Neuron (in vitro differentiated cells): Measurements from ENCODE around the gene CNNM3.
"Not testable (repeated sequence)": the region's sequence is repeated elsewhere in the genome, so short reads cannot be mapped to it uniquely, and the experiment has no call there.

ENCODE experiments used
- H2AFZ ChIP-seq: one replicate; pipeline ENCODE4 v1.6.1; 2013; ENCODE audit warnings: low read depth, mild to moderate bottlenecking, inconsistent platforms, low read length, moderate library complexity
- H3K27me3 ChIP-seq: one replicate; pipeline ENCODE4 v1.6.1; 2013; ENCODE audit warnings: low read length; ENCODE audit not compliant: insufficient read depth
- H3K36me3 ChIP-seq: one replicate; pipeline ENCODE4 v1.6.1; 2013; ENCODE audit warnings: low read length; ENCODE audit not compliant: insufficient read depth
- H3K4me1 ChIP-seq: one replicate; pipeline ENCODE4 v1.6.1; 2013; ENCODE audit warnings: low read length; ENCODE audit not compliant: insufficient read depth
- H3K4me3 ChIP-seq: 2 replicates; pipeline ENCODE4 v1.5.1; 2013; ENCODE audit warnings: mild to moderate bottlenecking, low read length, moderate library complexity
- H3K9me3 ChIP-seq: one replicate; pipeline ENCODE4 v1.6.1; 2013; ENCODE audit warnings: low read length

CNNM3 gene

GRCh38 chr2:96788442-96789244 lies 27.4 kb upstream of the CNNM3 start:
- Histone ChIP-seq H3K4me1 (no peaks in the 10 kb centered on the region), H3K4me3 (no peak overlapping the region)

DNA sequence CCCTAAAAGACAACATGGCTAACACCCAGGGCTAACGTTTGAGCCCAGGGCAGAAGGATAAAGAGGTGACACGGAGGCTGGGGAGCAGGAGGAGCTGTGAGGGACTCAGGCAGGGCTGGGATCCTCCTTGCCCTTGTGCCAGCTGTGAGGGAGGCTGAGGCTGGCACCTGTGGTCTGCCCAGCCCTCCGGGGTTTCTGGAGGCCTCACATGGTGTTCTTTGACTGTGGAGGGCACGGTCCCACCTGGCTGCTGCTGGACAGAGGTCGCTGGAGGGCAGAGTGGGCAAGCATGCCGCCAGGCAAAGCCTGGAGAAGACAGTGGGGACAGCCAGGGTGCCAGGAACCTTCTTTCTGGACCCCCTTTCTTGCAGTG lies 26.8 kb upstream of the CNNM3 start:
- Histone ChIP-seq H2AFZ (no peak overlapping the region), H3K4me3 (no peak overlapping the region), H3K27me3 (no peaks in the 10 kb centered on the region), H3K4me1 (no peaks in the 10 kb centered on the region), H3K9me3 (peaks cover under 1% of the 10 kb centered on the region), H3K36me3 (no peaks in the 10 kb centered on the region)

More at GRCh38 chr2:96788442-96789244, 27.4 kb upstream of the CNNM3 start:
- no peaks in the 10 kb centered on the region for H3K27me3 ChIP-seq
- H3K9me3 ChIP-seq: no peaks in the 10 kb centered on the region
- no peaks in the 10 kb centered on the region for H3K36me3 ChIP-seq
- H2AFZ ChIP-seq: no peak overlapping the region

DNA sequence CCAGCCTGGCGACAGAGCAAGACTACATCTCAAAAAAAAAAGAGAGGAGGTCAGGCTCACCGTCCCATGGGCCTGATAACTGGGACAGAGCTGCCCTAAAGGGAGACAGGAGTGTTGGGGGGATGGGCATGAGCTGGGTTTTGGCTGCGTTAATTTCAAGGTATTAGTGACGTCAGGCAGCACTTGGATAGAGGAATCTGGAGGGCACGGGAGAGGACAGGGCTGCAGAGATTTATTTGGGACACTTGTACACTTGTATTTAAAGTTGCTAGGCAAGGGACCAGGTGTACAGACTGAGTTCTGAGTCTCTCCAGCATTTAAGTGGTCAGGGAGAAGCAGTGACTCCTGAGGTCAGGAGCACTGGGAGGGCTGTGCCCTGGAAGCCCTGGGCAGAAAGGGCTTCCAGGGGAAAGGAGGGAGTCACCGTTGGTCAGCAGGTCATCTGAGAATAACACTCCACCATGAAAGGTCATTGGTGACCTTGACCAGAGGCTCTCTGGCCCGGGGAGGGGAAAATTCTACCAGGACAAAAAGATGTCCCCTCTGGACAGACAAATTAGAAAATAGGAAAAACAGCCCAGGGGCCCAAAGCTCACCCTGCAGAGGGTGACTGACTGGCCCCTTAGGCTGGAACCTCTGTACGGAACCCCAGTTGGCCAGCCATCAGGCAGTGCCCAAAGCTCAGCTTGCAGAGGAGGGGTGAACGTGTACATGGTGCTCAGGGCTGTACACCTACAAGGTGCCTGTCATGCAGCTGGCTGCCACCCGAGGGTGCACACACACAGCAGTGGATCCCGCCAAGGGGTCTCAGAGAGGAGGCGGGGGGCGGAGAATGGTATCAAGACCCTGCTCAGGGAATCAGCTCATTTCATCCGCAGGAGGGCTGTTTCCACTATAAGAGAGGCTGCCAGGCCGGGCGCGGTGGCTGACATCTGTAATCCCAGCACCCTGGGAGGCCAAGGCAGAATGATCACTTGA lies 23.0 kb upstream of the CNNM3 start:
- Histone ChIP-seq H3K4me3 (no peak overlapping the region), H3K36me3 (no peaks in the 10 kb centered on the region), H3K9me3 (peaks cover 4% of the 10 kb centered on the region), H3K27me3 (no peaks in the 10 kb centered on the region), H3K4me1 (no peaks in the 10 kb centered on the region), H2AFZ (no peak overlapping the region)

GRCh38 chr2:96795076-96795475 lies 21.0 kb upstream of the CNNM3 start:
- no peaks in the 10 kb centered on the region for H3K4me1 ChIP-seq

GRCh38 chr2:96796497-96796896 lies 19.6 kb upstream of the CNNM3 start:
- not testable (repeated sequence) for H2AFZ ChIP-seq, H3K4me3 ChIP-seq, H3K4me1 ChIP-seq, H3K27me3 ChIP-seq, H3K9me3 ChIP-seq, H3K36me3 ChIP-seq

More at GRCh38 chr2:96795076-96795475, 21.0 kb upstream of the CNNM3 start:
- H3K36me3 ChIP-seq: peaks cover 2% of the 10 kb centered on the region
- H3K4me3 ChIP-seq: no peak overlapping the region
- no peak overlapping the region for H2AFZ ChIP-seq
- H3K27me3 ChIP-seq: no peaks in the 10 kb centered on the region
- H3K9me3 ChIP-seq: peaks cover 4% of the 10 kb centered on the region

GRCh38 chr2:96797066-96797625 lies 18.9 kb upstream of the CNNM3 start:
- peaks cover 7% of the 10 kb centered on the region for H3K36me3 ChIP-seq
- no peaks in the 10 kb centered on the region for H3K27me3 ChIP-seq
- peaks cover 4% of the 10 kb centered on the region for H3K9me3 ChIP-seq
- no peak overlapping the region for H2AFZ ChIP-seq
- H3K4me3 ChIP-seq: no peak overlapping the region
- H3K4me1 ChIP-seq: no peaks in the 10 kb centered on the region

- no peaks in the 10 kb centered on the region for H3K27me3 ChIP-seq
- H3K36me3 ChIP-seq: peaks cover 7% of the 10 kb centered on the region
- no peaks in the 10 kb centered on the region for H3K4me1 ChIP-seq
- peaks cover 4% of the 10 kb centered on the region for H3K9me3 ChIP-seq
- H3K4me3 ChIP-seq: no peak overlapping the region
- H2AFZ ChIP-seq: no peak overlapping the region
Observed at GRCh38 chr2:96798733-96799622, 17.1 kb upstream of the CNNM3 start.

DNA sequence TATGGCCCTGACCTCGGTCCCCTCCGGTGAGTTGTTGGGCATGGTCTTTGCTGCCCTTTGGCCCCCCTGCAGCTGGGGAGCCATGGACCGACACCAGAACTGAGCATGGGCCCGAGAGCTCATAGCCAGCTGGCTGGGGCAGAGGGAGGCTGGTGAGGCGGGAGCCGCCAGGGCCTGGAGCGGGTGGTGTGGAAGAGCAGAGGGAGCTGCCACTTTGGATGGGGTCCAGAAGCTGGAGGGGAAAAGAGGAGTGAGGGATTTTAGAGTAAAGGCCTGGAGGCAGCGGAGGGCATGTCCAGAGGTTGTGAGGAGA lies 16.5 kb upstream of the CNNM3 start:
- H2AFZ ChIP-seq: no peak overlapping the region

GRCh38 chr2:96800061-96801004 lies 15.7 kb upstream of the CNNM3 start:
- Histone ChIP-seq H3K36me3 (peaks cover 7% of the 10 kb centered on the region), H3K4me3 (no peak overlapping the region), H3K27me3 (no peaks in the 10 kb centered on the region), H3K4me1 (no peaks in the 10 kb centered on the region), H3K9me3 (no peaks in the 10 kb centered on the region), H2AFZ (no peak overlapping the region)

More for the DNA sequence above, 16.5 kb upstream of the CNNM3 start:
- peaks cover 7% of the 10 kb centered on the region for H3K36me3 ChIP-seq
- no peak overlapping the region for H3K4me3 ChIP-seq
- no peaks in the 10 kb centered on the region for H3K9me3 ChIP-seq
- no peaks in the 10 kb centered on the region for H3K27me3 ChIP-seq
- H3K4me1 ChIP-seq: no peaks in the 10 kb centered on the region

GRCh38 chr2:96801005-96801785 lies 14.9 kb upstream of the CNNM3 start:
- Histone ChIP-seq H3K9me3 (no peaks in the 10 kb centered on the region), H3K4me3 (no peak overlapping the region), H3K27me3 (no peaks in the 10 kb centered on the region), H2AFZ (no peak overlapping the region), H3K36me3 (peaks cover 7% of the 10 kb centered on the region), H3K4me1 (no peaks in the 10 kb centered on the region)
